Mesenchymal stem cell (in vitro differentiated cells and primary cell): ENCODE results near the gene MRPS33.

Source experiments
- DNase-seq: peaks from one replicate; pipeline ENCODE4 v3.0.0-alpha.2; 2013
- H2AFZ ChIP-seq: one replicate; pipeline ENCODE4 v1.6.1; 2013; ENCODE audit warnings: low read depth, mild to moderate bottlenecking, control low read depth, inconsistent platforms, low read length, moderate library complexity
- H2AK5ac ChIP-seq: 2 replicates; pipeline ENCODE4 v1.6.1; 2013; ENCODE audit warnings: low read length, moderate library complexity, mild to moderate bottlenecking, inconsistent platforms; ENCODE audit not compliant: severe bottlenecking
- H2BK120ac ChIP-seq: one replicate; pipeline ENCODE4 v1.6.1; 2013; ENCODE audit warnings: low read depth, mild to moderate bottlenecking, inconsistent platforms, low read length, moderate library complexity
- H2BK12ac ChIP-seq, 2 experiments: one replicate each; pipeline ENCODE4 v1.6.1; 2013; ENCODE audit warnings: inconsistent platforms in 2 of 2, low read length in 2 of 2, mild to moderate bottlenecking in 2 of 2, moderate library complexity in 2 of 2, control low read depth in 1 of 2
- H2BK15ac ChIP-seq: one replicate; pipeline ENCODE4 v1.6.1; 2013; ENCODE audit warnings: mild to moderate bottlenecking, low read depth, inconsistent platforms; ENCODE audit not compliant: poor library complexity, severe bottlenecking
- H2BK5ac ChIP-seq: 2 replicates; pipeline ENCODE4 v1.6.1; 2013; ENCODE audit warnings: low read depth, mild to moderate bottlenecking, low read length, control low read depth, inconsistent platforms; ENCODE audit not compliant: poor library complexity, severe bottlenecking
- H3K14ac ChIP-seq, 2 experiments: one replicate each; pipeline ENCODE4 v1.6.1; 2013; ENCODE audit warnings: inconsistent platforms in 2 of 2, low read length in 2 of 2, control low read depth in 1 of 2, mild to moderate bottlenecking in 1 of 2, moderate library complexity in 1 of 2
- H3K18ac ChIP-seq, 2 experiments: one replicate each; pipeline ENCODE4 v1.6.1; 2013; ENCODE audit warnings: inconsistent platforms in 2 of 2, low read length in 2 of 2, control low read depth in 1 of 2, low read depth in 1 of 2, mild to moderate bottlenecking in 1 of 2
- H3K23ac ChIP-seq, 2 experiments: one replicate each; pipeline ENCODE4 v1.6.1; 2013; ENCODE audit warnings: inconsistent platforms in 2 of 2, low read length in 2 of 2, mild to moderate bottlenecking in 2 of 2, moderate library complexity in 2 of 2, control low read depth in 1 of 2
- H3K27ac ChIP-seq: 2 replicates; pipeline ENCODE4 v1.5.1; 2013; ENCODE audit warnings: mild to moderate bottlenecking, moderate library complexity, low read length, control low read depth, inconsistent platforms; ENCODE audit not compliant: poor library complexity, severe bottlenecking
- H3K27me3 ChIP-seq, 2 experiments: 2 replicates each; pipeline versions ENCODE4 v1.6.1 to v1.7.0; 2013; ENCODE audit warnings: low read length in 2 of 2, mild to moderate bottlenecking in 2 of 2, moderate library complexity in 2 of 2, control low read depth in 1 of 2, inconsistent platforms in 1 of 2; ENCODE audit not compliant: control insufficient read depth in 1 of 2, insufficient read depth in 1 of 2
- H3K36me3 ChIP-seq, 2 experiments: 2 replicates each; pipeline versions ENCODE4 v1.6.1 to v1.7.0; 2013; ENCODE audit warnings: low read length in 2 of 2, control low read depth in 1 of 2, inconsistent platforms in 1 of 2, low read depth in 1 of 2, mild to moderate bottlenecking in 1 of 2; ENCODE audit not compliant: insufficient read depth in 2 of 2, control insufficient read depth in 1 of 2
- H3K4ac ChIP-seq, 2 experiments: one replicate each; pipeline ENCODE4 v1.6.1; 2013; ENCODE audit warnings: inconsistent platforms in 2 of 2, low read length in 2 of 2, mild to moderate bottlenecking in 2 of 2, moderate library complexity in 2 of 2, control low read depth in 1 of 2, low read depth in 1 of 2
- H3K4me1 ChIP-seq: 2 replicates; pipeline ENCODE4 v1.6.1; 2013; ENCODE audit warnings: low read depth, low read length, control low read depth; ENCODE audit not compliant: control insufficient read depth, insufficient read depth
- H3K4me2 ChIP-seq: 2 replicates; pipeline ENCODE4 v1.6.1; 2013; ENCODE audit warnings: low read length, mild to moderate bottlenecking, inconsistent platforms; ENCODE audit not compliant: poor library complexity, severe bottlenecking
- H3K4me3 ChIP-seq, 2 experiments: 2 replicates each; pipeline versions ENCODE4 v1.5.1 to v1.7.0; 2013; ENCODE audit warnings: low read length in 2 of 2, mild to moderate bottlenecking in 2 of 2, control low read depth in 1 of 2, low read depth in 1 of 2; ENCODE audit not compliant: insufficient read depth in 1 of 2
- H3K79me1 ChIP-seq: replicated peaks from 2 replicates; pipeline ENCODE4 v1.6.1; 2013; ENCODE audit warnings: mild to moderate bottlenecking, control low read depth, low read length, inconsistent platforms; ENCODE audit not compliant: poor library complexity, severe bottlenecking
- H3K9ac ChIP-seq: 2 replicates; pipeline ENCODE4 v1.7.0; 2013; ENCODE audit warnings: mild to moderate bottlenecking, low read length, moderate library complexity
- H3K9me3 ChIP-seq: 2 replicates; pipeline ENCODE4 v1.7.0; 2013; ENCODE audit warnings: mild to moderate bottlenecking, low read length; ENCODE audit not compliant: control insufficient read depth
- H4K8ac ChIP-seq: one replicate; pipeline ENCODE4 v1.6.1; 2013; ENCODE audit warnings: inconsistent platforms, mild to moderate bottlenecking, low read length, moderate library complexity
- H4K91ac ChIP-seq: one replicate; pipeline ENCODE4 v1.6.1; 2013; ENCODE audit warnings: mild to moderate bottlenecking, low read length, inconsistent platforms
- WGBS: methylation state at CpG from one replicate; pipeline ENCODE4 v1.1.7; 2013; ENCODE audit warnings: mixed read lengths; 5-methylcytosine and 5-hydroxymethylcytosine counted together

Gene MRPS33

GRCh38 chr7:141045842-141046620, 31.3 kb upstream of the MRPS33 start:
- DNase-seq = peak; percentile 26
- no peaks in the 10 kb centered on the region for H3K36me3 ChIP-seq
- H3K4me3 ChIP-seq = no peak overlapping the region
- no peak overlapping the region for H2AFZ ChIP-seq
- H3K4me1 ChIP-seq = peaks cover 4% of the 10 kb centered on the region
- H3K18ac ChIP-seq = no peak overlapping the region
- H2BK120ac ChIP-seq = no peak overlapping the region
- H3K27me3 ChIP-seq = no peaks in the 10 kb centered on the region
- peak overlapping the region; percentile 40 for H2BK5ac ChIP-seq
- H4K91ac ChIP-seq = no peak overlapping the region
- peak overlapping the region; percentile 98 for H2AK5ac ChIP-seq
- H3K4me2 ChIP-seq = no peak overlapping the region
- H2BK12ac ChIP-seq = no peak overlapping the region
- no peak overlapping the region for H3K23ac ChIP-seq
- H3K27ac ChIP-seq = peak overlapping the region; percentile 97
- WGBS = 81% methylated on average over 7 of the region's 7 CpGs
- H3K9ac ChIP-seq = no peak overlapping the region
- H3K4ac ChIP-seq = no peak overlapping the region
- no peak overlapping the region for H4K8ac ChIP-seq
- H3K79me1 ChIP-seq = no peaks in the 10 kb centered on the region
- H2BK15ac ChIP-seq = no peak overlapping the region
- H3K14ac ChIP-seq = no peak overlapping the region
- no peaks in the 10 kb centered on the region for H3K9me3 ChIP-seq

GRCh38 chr7:141045126-141045841, 30.5 kb upstream of the MRPS33 start:
- Histone ChIP-seq H3K14ac (no peak overlapping the region), H3K9ac (no peak overlapping the region), H3K23ac (no peak overlapping the region), H2BK120ac (no peak overlapping the region), H3K9me3 (no peaks in the 10 kb centered on the region), H3K36me3 (no peaks in the 10 kb centered on the region), H2BK12ac (no peak overlapping the region), H3K79me1 (no peaks in the 10 kb centered on the region), H2BK15ac (no peak overlapping the region), H3K4me3 (no peak overlapping the region), H2AK5ac (peak overlapping the region; percentile 65), H3K27me3 (no peaks in the 10 kb centered on the region), H2BK5ac (peak overlapping the region; percentile 97), H4K8ac (no peak overlapping the region), H2AFZ (no peak overlapping the region), H3K4me1 (peaks cover 4% of the 10 kb centered on the region), H3K18ac (no peak overlapping the region), H3K4ac (no peak overlapping the region), H3K27ac (peak overlapping the region; percentile 97), H3K4me2 (no peak overlapping the region), H4K91ac (no peak overlapping the region)
- DNase-seq = peak; percentile 10
- 45% methylated on average over 4 of the region's 7 CpGs for WGBS

GRCh38 chr7:141043616-141044015, 28.9 kb upstream of the MRPS33 start:
- Histone ChIP-seq H3K27ac (peak overlapping the region; percentile 67), H3K4ac (no peak overlapping the region), H3K4me1 (peaks cover 4% of the 10 kb centered on the region), H4K8ac (no peak overlapping the region), H2AK5ac (peak overlapping the region; percentile 68), H3K4me2 (no peak overlapping the region), H3K79me1 (no peaks in the 10 kb centered on the region), H3K9me3 (no peaks in the 10 kb centered on the region), H2BK5ac (no peak overlapping the region), H3K18ac (no peak overlapping the region), H2BK15ac (no peak overlapping the region), H3K27me3 (no peaks in the 10 kb centered on the region), H2BK120ac (no peak overlapping the region), H3K4me3 (no peak overlapping the region), H2AFZ (no peak overlapping the region), H3K9ac (no peak overlapping the region), H3K23ac (no peak overlapping the region), H3K36me3 (no peaks in the 10 kb centered on the region), H2BK12ac (no peak overlapping the region), H4K91ac (no peak overlapping the region), H3K14ac (no peak overlapping the region)
- 91% methylated on average over 3 of the region's 4 CpGs for WGBS
- no peak for DNase-seq
